HG03045 (cell line): ENCODE measurements around the gene TRPV4.
A peak's percentile ranks its signal among the peaks of the same experiment; 100 is the strongest.
"Not testable (repeated sequence)": the region's sequence is repeated elsewhere in the genome, so short reads cannot be mapped to it uniquely, and the experiment has no call there.

ENCODE experiments used
- ATAC-seq: cut with Tn5 transposase; IDR thresholded peaks from one replicate; pipeline ENCODE4 v1.9.1; 2021; ENCODE audit warnings: mild to moderate bottlenecking, moderate library complexity; ENCODE audit not compliant: unreplicated experiment

TRPV4 gene

DNA sequence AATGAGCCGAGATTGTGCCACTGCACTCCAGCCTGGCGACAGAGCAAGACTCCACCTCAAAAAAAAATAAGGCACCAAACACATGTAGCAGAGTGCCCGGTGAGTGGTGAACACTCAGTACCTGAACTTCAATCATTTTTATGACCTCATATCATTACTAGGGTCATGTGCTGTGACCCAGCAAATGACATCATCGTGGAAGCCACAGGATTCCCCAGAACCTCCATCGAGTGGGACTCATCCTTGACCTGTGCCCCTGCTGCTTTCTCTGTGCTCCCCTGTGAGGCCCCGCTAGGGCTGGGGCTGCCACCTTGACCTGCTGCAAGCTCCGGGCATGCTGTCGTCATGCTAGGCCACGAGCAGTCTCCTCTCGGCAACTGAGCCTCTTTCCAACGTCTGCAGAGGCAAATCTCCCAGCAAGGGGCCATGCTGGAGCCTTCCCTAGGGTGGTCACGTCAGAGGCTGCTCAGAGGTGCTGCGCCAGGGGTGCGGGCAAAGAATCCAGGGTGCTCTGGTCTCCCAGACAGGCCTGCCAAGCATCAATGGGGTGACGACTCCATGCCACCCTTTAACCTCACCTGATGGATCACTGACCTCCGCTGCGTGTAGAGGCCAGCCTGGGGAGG, 28.6 kb upstream of the TRPV4 start:
- no peak for ATAC-seq

DNA sequence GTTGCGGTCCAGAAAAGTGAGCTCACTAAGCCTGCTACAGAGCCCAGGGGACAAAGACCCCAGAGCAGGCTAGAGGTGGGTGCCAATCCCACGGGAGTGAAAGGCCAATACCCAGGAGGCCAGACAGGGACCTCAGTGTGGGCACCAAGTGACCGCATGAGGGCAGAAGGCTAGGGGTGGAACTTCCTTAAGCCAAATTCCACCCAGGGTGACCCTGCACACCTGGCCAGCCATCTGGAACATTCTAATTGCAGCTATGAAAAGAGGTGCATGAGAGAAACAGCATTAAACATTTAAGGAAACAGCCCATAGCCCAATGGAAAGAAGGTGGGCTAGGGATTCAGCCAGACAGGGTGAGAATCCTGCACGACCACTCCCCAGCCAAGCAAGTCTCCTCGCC, 27.8 kb upstream of the TRPV4 start:
- ATAC-seq, result no peak

DNA sequence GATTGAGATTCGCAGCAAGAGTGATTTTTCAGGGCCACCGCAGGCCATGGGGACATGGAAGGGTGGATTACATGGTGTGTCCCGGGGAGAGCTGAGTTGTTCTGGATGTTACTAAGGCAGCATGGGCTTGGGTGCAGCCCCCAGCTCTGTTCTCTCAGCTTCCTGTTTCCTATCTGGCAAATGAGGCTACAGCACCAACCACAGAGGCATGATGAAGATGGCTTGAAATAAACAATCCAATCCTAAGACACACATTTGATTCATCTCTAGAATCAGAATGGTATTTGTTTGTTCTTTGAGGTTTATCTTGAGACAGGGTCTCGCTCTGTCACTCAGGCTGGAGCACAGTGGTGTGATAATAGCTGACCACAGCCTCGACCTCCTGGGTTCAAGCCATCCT, 25.6 kb upstream of the TRPV4 start:
- ATAC-seq, result no peak

DNA sequence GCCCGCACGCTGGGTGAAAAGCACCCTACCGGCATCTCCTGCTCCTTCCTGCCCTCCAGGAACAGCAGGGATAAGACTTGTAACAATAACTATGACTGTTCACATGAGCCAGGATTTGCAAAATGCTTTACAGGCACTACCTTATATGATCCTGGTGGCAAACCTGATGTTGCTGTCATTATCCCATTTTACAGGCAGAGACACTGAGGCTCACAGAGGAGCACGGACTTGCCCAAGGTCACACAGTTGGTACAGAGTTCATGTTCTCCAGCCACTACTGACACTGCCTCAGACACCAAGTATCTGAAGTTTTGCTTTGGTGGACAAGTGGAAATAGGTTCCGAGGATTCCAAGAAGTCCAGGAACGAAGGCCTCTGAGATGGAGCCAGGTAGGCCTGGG, 24.5 kb upstream of the TRPV4 start:
- ATAC-seq, result no peak

DNA sequence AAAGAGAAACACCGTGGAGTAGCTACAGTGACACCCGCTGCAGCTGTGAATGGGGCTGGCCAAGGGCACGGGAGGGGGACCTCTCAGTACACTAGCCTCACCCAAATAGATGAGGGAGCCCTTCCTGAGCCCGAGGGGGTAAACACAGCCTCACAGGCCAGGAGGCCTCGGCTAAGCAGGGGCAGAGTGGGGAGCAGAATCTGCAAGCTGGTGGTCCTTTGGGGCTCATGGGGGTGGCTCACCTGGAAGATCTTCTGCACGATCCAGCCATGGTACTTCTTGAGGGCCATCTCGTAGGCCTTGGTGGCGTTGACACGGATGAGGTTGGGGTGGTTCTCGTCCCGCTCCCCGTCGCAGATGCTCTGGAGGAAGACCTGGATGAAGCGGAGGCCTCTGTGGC, 22.2 kb upstream of the TRPV4 start:
- ATAC-seq, result no peak

DNA sequence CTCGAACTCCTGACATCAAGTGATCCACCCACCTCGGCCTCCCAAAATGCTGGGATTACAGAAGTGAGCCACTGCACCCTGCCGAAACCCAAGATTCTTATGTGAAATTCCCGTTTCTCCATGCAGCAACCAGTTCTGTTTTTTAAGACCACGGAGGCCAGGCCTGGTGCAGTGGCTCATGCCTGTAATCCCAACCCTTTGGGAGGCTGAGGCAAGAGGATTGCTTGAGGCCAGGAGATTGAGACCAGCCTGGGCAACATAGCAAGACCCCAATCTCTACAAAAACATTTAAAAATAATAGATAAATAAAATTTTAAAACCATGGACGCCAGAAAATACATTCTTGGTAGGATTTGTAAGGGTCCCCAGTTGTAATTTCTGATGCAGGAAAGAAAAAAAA, 17.3 kb upstream of the TRPV4 start:
- ATAC-seq, result not testable (repeated sequence)

DNA sequence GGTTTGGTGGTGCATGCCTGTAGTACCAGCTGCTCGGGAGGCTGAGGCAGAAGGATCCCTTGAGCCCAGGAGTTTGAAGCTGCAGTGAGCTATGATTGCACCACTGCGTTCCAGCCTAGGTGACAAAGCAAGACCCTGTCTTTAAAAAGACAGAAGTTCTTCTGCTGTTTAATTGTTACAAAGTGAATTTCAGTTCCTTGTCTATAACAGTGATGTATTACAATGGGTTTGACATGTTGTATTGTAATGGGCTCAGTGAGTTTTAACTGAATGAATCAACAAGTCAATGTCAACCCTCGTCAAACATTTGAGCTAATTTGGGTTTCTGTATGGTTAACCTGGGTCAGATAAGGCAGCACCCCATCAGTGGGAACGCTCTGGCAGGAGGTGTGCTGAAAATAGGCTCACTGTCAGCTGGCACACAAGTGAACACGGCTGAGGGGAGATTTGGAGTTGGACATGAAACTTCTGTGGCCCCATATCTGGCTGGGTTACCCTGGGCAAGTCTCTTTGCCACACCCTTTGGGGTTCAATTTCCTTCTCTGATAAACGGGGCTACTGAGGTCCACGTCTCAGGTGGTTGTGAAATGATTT, 14.0 kb upstream of the TRPV4 start:
- no peak for ATAC-seq

DNA sequence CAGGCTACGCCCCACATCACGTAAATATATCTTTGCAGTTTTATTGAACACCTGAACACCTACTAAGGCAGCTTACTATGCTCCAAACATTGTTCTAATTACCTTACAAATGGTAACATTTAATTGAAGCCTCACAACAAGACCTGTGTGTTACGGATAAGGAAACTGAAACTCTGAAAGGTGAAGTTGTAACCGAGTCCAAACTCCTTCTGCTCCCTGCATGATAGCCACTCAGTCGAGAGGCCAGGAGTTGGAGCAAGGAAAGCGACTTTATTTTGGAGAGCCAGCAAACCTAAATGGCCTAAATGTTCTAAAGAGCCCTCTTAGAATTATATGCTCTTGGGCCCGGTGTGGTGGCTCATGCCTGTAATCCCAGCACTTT, 12.6 kb upstream of the TRPV4 start:
- no peak for ATAC-seq

DNA sequence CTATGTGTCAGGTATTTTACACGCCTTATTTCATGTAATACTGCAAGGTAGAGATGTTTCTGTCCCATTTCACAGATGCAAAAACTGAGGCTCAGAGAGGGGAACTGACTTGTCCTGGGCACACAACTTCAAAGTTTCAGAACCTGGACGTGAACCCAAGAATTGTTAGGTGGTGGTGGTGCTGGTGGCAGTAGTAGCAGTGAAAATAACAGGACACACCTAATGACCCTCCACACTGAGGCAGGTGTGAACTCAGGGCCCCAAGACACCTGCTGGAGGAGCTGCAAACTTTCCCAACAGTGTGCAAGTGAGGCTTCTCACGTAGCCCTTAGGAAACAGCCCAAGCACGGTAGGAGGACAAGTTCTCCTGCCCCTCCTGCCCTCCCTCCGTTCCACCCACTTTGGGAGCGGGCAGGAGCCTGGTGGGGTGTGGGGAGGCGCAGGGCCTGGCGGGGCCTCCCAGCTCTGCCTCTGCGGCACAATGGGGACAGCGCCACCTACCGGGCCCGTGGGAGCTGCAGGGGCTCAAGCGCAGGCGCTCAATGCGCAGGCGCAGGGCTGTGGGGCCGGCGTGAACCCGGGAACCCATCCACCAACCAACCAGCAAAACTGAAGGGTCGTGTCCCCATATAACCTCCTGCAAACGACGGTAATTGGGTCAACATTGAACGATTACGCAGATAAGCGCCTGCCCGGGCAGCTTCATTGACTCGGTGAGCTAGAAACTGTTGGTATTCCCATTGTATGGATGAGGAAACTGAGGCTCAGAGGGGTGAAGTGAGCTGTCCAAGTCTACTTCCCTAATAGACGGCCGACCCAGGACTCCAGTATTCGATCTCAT, 12.0 kb upstream of the TRPV4 start:
- peak; percentile 79 for ATAC-seq

DNA sequence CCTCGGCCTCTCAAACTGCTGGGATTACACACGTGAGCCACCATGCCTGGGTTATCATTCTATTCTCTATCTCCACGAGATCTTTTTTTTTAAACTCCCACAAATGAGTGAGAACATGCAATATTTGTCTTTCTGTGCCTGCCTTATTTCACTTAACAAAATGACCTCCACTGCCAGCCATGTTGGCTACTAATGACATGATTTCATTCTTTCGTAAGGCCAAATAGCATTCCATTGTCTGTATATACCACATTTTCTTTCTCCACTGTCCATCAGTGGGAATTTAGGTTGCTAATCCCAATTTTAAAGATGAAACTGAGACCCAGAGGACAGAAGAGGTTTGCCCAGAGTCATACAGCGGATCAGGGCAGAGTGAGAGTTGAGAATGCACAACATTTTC, 10.9 kb upstream of the TRPV4 start:
- ATAC-seq, result no peak

DNA sequence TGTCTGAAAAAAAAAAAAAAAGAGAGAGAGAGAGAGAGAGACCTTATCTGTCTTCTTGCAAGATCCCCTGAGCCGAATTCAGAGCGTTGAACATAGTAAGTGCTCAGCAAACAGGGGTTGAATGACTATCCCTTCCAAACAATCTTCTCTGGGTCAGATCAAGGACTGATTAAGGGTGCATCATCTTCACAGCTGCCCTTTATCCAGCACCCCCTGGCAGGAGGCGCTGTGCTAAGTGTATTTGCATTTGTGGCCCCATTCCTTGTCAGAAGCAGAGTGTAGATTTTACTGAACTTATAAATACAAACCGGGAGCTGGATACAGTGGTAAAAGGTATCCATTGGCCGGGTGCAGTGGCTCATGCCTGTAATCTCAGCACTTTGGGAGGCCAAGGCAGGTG, 8.8 kb upstream of the TRPV4 start:
- ATAC-seq, result no peak

DNA sequence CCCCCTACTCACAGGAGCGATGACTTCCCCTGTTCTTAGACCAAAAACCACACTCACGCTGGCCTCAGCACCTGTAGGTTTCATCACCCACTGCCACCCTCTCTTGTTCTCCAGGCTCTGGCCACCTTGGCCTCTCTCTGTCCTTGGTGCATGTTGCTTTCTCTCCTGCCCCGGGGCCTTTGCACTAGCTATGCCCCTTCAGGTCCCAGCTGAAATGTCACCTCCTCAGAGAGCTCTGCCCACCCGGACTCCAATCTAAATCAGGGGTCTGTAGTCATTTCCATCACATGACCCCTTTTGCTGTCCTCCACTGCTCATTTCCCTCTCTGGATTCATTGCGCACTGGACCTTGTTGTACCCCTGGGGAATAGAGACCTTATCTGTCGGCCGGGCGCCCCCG, 8.2 kb upstream of the TRPV4 start:
- no peak for ATAC-seq

DNA sequence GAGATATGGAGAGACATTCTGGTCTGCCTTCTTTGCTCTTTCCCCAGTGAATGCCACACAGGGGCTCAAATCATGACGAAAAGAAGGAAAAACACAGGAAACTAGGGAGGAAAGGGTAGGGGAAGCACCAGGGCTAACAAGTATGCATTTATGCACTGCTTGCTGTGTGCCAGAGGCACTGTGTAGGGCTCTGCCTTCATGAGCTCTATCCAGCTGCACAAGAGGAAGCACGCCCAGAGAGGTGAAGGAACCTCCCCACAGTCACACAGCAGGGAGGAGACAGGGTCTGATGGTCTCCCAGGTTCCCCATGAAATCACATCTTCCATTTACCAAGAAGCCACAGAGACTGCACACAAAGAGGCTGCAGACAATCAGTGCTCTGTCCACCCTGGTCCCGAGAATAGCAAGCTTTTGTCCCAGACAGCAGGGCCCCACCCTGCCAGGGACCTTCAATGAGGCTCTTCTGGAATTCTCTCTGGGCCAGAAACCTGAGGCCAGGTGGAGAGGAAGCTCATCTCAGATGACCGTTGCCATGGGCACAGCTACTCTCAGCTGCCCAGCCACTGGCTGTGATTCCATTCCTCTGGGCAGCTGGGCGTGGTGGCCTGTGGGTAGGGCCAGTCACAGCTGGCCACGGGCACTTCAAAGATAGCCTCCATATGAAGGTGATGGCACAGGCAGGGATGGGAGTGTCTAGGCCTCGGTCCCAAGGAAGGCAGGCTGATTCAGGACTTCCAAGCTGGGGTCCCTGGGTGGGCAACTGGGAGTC, 7.3 kb upstream of the TRPV4 start:
- ATAC-seq, result no peak

DNA sequence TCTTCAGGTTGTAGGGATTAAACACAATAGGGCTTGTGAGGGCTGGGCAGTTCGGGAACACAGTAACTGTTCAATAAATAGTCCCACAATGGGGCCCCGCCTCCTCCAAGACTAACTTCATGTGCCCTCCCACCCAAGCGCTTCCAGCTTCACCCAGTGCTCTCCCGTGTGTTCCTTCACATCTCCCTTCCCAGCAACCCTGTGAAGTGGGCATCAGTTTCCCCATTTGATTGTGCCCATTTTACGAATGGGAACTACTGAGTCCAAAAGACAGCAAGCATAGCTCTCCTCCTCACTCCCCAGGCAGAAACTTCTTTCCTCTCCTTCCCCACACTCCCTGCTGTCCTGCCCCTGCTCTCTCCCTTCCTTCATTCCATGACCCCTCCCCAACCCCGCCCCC, 6.2 kb upstream of the TRPV4 start:
- ATAC-seq, result no peak

DNA sequence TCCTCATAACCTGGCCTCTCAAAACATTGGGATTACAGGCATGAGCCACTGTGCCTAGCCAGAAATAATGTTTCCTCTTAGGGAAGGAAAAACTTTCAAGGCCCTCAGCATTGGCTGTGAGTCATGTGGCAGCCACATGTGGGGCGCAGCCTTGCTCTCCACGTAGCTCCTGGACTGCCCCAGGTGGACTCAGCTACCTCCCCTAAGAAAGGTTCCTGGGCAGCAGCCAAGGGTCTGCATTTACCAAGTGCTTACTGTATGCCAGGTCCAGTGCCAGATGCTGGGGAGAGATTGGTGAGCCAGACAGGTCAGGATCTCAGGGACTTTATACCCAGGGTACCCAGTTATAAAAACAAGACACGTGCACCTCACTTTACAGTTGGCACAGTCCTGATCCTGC, 3.7 kb upstream of the TRPV4 start:
- no peak for ATAC-seq

DNA sequence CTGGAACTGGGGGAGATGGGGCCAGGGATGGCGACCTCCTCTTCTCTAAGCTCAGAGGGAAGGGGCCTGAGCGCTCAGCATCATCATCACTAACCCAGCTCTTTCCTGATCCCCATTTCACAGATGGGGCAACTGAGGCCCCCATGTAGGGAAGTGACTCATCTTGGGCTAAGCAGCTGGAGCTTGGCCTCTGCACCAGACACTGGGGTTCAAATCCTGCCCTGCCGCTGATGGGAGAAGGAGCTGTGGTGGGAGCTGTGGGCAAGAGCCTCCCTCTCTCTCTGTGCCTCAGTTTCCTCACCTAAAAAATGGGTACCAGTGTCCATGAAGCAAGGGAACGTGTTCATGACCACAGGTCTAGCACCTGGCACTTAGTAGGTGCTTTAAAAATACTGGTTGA, 2.6 kb upstream of the TRPV4 start:
- ATAC-seq, result no peak

DNA sequence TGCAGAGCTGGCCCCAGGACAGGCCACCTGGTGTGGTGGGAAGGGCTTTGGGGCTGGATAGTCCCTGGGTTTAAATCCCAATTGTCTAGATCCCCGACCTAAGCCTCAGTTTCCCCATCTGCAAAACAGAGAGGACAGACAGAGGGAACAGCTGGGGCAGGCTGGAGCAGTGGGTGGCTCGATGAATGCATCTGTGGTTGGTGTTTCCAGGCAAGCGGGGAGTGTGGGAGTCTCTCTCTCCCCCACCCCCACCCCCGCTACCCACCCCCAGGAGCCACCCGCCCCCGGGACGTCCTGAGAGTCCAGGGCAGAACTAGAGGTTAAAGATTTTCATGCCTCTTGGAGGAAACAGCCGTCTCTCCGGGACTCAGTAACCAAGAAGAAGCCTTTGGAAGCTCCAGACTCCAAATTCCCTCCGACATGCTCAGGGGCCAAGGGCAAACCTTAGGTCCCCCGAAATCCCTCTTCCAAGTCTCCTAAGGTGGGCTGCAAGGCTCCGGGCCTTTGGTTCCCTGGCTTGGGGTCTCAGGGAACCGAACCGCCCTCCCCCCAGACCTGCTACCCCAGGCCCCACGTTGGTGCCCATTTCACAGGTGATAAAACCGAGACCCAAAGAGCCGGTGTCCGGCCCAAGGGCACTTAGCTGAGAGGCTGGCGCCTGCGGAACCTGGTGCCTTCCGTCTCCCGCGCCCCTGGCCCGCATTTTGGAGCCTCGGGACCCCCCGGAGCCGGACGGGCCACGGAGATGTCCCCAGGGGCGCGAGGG, 474 bp downstream of the TRPV4 start:
- ATAC-seq, result no peak

DNA sequence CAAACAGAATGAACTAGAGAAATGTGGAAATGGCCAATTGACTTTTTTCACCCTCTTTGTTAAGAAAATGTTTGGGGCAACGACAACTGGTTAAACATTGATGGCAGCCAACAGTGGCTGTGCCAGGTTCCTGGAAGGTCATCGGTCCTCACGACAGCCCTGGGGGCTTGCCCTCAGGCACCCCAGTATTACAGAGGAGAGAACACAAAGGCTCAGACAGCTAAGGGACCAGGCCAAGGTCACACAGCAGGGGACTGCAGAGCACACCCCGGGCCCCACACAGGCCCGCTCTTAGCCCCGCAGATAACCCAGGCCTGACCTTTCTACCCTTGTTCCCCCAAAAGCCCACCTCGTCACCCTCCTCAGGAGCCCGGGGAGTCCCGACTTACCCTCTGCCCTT, 1.3 kb downstream of the TRPV4 start:
- no peak for ATAC-seq

DNA sequence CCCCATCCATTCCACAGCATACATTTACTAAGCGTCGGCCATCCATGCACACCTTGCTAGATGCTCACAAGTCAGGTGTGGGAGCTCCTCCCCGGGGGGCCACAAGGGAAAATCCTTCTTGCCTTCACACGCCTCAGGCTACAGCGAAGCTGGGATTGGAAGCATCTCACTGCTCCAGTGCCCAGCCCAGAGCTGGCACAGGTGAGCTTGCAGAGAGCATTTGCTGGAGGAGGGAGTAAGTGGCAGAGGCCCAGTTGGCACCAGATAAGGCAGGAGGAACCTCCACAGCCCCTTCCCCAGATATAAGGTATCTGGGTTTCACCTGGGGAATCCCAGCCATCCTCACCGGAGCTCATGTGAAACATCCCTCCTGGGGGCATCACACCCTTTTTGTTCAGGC, 1.8 kb downstream of the TRPV4 start:
- ATAC-seq, result no peak

DNA sequence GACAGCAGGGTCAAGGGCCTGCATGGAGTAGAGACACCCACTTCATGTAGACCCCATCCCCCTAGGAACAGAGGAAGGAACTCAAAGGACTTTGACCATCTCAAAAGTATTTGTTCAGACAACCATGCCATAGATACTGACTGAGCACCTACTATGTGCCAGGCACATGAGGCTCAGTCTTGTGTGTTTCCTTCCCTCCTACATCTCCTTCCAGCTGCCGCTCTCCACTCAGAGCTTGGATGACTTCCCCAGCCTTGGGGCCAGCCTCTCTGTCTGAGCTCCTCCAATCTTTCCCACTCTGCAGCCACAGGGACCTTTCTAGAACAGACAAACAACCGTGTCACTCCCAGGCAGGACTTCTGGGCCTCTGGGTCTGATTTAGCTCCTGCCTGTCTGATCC, 2.5 kb downstream of the TRPV4 start:
- no peak for ATAC-seq

DNA sequence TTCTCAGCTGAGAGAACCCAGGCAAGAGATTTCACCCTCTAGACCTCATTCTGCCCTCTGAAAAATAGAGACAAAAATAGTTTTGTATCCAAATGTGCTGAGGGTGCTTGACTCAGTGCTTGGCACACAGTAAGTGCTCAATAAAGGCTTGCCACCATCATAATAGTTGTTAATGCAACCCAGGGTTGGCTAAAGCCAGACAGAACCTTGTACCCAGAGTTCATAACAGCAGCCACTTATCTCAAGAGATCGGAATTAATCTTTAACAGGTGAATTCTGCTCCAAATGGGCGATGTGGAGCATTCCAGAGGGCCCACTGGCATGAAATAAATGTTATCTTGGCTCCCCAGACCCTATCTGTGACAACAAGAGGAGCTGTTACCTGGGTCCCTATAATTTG, 2.9 kb downstream of the TRPV4 start:
- ATAC-seq, result no peak
